Spleen (tissue), 11 donors: ENCODE results near the gene NPBWR2. TPM values are rescaled to one million over a fixed set of nuclear protein-coding genes. Genes with fewer than 3 reads are reported as not detected.

ENCODE experiments used
- DNase-seq: peaks from one replicate; pipeline ENCODE4 v3.0.0-alpha.2; 2020
- H3K27ac ChIP-seq, 8 donors: fragments of 200-600 bp; sonication (generic) in 7 of 8; 1 replicate in 4 of 8; 2 replicates in 4 of 8; pipeline versions ENCODE4 v1.5.0 to v1.8.0; 2016 to 2021; ENCODE audit warnings: inconsistent platforms in 4 of 8, mild to moderate bottlenecking in 4 of 8, moderate library complexity in 1 of 8
- H3K27me3 ChIP-seq, 7 donors: fragments of 200-600 bp; sonication (generic) in 6 of 7; replicated peaks in 1 of 7; 1 replicate in 4 of 7; 2 replicates in 3 of 7; pipeline versions ENCODE4 v1.5.0 to v1.8.0; 2016 to 2021; ENCODE audit warnings: inconsistent platforms in 3 of 7, mild to moderate bottlenecking in 1 of 7
- H3K36me3 ChIP-seq, 6 donors: fragments of 200-600 bp; sonication (generic) in 5 of 6; 1 replicate in 4 of 6; 2 replicates in 2 of 6; pipeline versions ENCODE4 v1.5.0 to v1.8.0; 2016 to 2021; ENCODE audit warnings: inconsistent platforms in 2 of 6
- H3K4me1 ChIP-seq, 6 donors: fragments of 200-600 bp; sonication (generic) in 5 of 6; 1 replicate in 3 of 6; 2 replicates in 3 of 6; pipeline versions ENCODE4 v1.5.0 to v1.8.0; 2016 to 2021; ENCODE audit warnings: inconsistent platforms in 3 of 6
- H3K4me3 ChIP-seq, 8 donors: fragments of 200-600 bp; sonication (generic) in 7 of 8; 1 replicate in 4 of 8; 2 replicates in 4 of 8; pipeline versions ENCODE4 v1.5.0 to v1.8.0; 2016 to 2021; ENCODE audit warnings: inconsistent platforms in 4 of 8, mild to moderate bottlenecking in 4 of 8, moderate library complexity in 2 of 8
- H3K9me3 ChIP-seq, 8 donors: fragments of 200-600 bp; sonication (generic) in 7 of 8; 1 replicate in 4 of 8; 2 replicates in 4 of 8; pipeline versions ENCODE4 v1.5.0 to v1.8.0; 2016 to 2021; ENCODE audit warnings: inconsistent platforms in 4 of 8
- CTCF ChIP-seq, 11 experiments: fragments of 200-600 bp in 7 of 11; fragments of 450-650 bp in 4 of 11; sonication (generic) in 4 of 11; IDR thresholded peaks in 8 of 11; conservative IDR thresholded peaks in 3 of 11; 1 replicate in 7 of 11; 2 replicates in 4 of 11; pipeline versions ENCODE4 v1.4.0 to v1.8.0; 2016 to 2021; ENCODE audit warnings: antibody characterized with exemption in 11 of 11, inconsistent platforms in 4 of 11, mild to moderate bottlenecking in 1 of 11
- POLR2A ChIP-seq, 3 donors: fragments of 450-650 bp; IDR thresholded peaks; one replicate each; pipeline ENCODE4 v1.5.1; 2017; ENCODE audit warnings: antibody characterized with exemption in 3 of 3, mild to moderate bottlenecking in 1 of 3
- POLR2AphosphoS5 ChIP-seq, 3 donors: sonication (generic); formaldehyde crosslinking; IDR thresholded peaks; one replicate each; pipeline ENCODE4 v1.5.1; 2017; ENCODE audit warnings: antibody characterized with exemption in 3 of 3
- WGBS, 5 donors: extraction: QIAGEN DNeasy Blood & Tissue Kit in 3 of 5; methylation state at CpG; one replicate each; pipeline versions ENCODE4 v1.1.5 to v1.1.7; 2013 to 2018; 5-methylcytosine and 5-hydroxymethylcytosine counted together
- intact Hi-C: fragments of 100-400 bp; cut with DNase I; formaldehyde crosslinking; loops from one replicate; pipeline ENCODE4 v1.15.0; 2023; ENCODE audit warnings: low total_unique reads
- polyA plus RNA-seq, 3 donors: library from polyadenylated mRNA; stranded (reverse); fragments of 200-250 nt; gene quantifications; one replicate each; pipeline ENCODE4 v1.2.1, GENCODE V29; 2013
- total RNA-seq, 7 donors: library from RNA; depleted of rRNA in 3 of 7; stranded (reverse); fragments of >200 nt in 3 of 7; fragmentation: NEBNext Ultra II Directional in 4 of 7; extraction: Animal tissue kit (Norgen Biotek cat#: 25700) in 4 of 7; gene quantifications; one replicate each; pipeline versions ENCODE4 v1.1.0 to v1.2.1, GENCODE V29; 2016 to 2021
- donor health status: healthy with polysubstance abuse.
- donor health status: DM: no; HTN: no; CAD: no; lungs with moderate emphysema.
- donor health status: DM: no; HTN: no; CAD: no.
- donor health status: Bipolar disorder and iron deficiency.
- donor health status: healthy.
- donor health status: DM: no; HTN: no; CAD: no.
- donor health status: DM: yes; HTN: yes; CAD: no.

Gene NPBWR2
- total and polyA plus RNA-seq, 10 donors: 0.26 TPM; not detected in 9

DNA sequence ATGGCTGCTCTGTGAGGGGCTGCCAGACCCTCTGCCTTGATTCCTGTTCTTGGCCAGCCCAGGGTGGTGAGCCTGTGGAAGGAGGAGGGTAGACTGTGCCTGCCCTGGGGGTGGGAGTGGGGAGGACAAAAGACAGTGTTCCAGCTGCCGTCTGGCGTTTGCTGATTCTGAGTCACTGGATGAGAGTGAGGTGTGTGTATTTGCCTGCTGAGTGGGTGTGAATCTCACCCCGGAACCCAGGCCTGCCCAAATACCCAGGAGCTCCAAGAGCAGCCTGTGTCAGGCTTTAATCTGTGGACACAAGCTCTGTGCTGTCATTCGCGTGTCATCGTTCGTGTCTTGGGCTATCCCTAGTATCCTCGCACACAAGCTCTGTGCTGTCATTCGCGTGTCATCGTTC lies 20.6 kb downstream of the NPBWR2 start:
- DNase-seq: no peak
- Histone ChIP-seq H3K27me3 (peaks cover 0 to 33% (median 17%) of the 10 kb centered on the region in 7 donors), H3K9me3 (peaks cover 0 to 9% (median 5%) of the 10 kb centered on the region in 8 donors), H3K4me3 (no peak overlapping the region), H3K27ac (no peak overlapping the region), H3K4me1 (peaks cover 11 to 33% (median 31%) of the 10 kb centered on the region in 6 donors), H3K36me3 (no peaks in the 10 kb centered on the region)
- 93 to 95% (median 94%) methylated on average over 7 to 11 of the region's 11 CpGs for WGBS, 5 donors
- intact Hi-C loops: no loop called here
- TF ChIP-seq POLR2AphosphoS5 (IDR thresholded peaks at IDR 0.05): no peak
- TF ChIP-seq CTCF (IDR thresholded peaks at IDR 0.05 in 8 of 11, conservative IDR thresholded peaks at IDR 0.05 in 3 of 11): no peak
- no peak for TF ChIP-seq POLR2A (IDR thresholded peaks at IDR 0.05)

- DNase-seq: no peak
- peaks cover 11 to 51% (median 48%) of the 10 kb centered on the region in 6 donors for H3K4me1 ChIP-seq
Observed at GRCh38 chr20:64084685-64085152, 22.6 kb downstream of the NPBWR2 start.

DNA sequence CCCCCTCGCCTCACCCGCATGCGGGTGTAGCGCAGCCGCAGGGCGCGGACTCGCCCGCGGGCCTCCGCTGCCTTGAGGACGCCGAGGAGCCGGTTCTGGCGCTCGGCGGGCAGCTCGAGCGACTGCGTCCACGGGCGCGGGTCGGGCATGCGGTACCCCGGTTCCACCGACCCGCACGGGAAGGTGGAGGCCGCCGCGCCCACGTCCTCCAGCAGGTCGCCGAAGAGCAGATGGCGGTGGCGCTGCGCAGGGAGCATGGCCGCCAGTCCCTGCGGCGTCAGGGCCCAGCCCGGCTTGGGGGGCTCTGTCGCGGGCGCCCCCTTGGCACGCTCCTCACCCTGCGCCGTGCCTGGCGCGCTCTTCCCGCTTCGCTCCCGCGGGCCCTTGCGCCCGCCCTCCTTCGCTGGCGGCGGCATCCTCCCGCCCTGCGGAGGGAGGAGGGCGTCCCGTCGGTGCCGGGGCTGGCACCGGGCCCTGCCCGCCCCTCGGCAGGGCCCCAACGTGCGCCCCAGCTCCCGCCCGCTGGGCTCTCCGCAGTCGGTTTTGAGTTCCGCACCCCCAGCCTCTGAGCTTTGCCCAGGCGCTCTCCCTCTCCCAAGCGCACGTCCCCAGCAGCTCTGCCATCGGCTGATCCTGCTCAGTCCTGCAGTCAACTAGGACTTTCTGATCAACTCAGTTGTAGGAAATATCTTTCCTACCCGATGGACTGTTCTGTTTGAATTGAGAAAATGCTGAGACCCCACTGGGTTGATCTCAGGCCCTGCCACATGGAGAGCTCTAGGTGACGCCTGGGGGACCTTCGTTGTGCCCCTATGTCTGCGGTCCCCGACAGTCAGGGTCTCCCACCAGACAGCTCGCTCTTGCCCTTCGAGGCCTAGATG lies 23.3 kb downstream of the NPBWR2 start, which contains the start of gene LKAAEAR1:
LKAAEAR1 (minus strand) TSS at position 595 of the 881 bp plus-strand sequence; CDS start at position 416, 179 bp downstream.
- H3K9me3 ChIP-seq: peaks cover 0 to 9% (median 5%) of the 10 kb centered on the region in 8 donors
- H3K27ac ChIP-seq: peak within 1 kb of the TSS in 3 of 8 donors; percentile 47 to 93 (median 62)
- intact Hi-C loops: loop anchor here (5.0 kb wide), 1 partner anchor 38 kb away; no protein-coding TSS in a partner anchor
- peaks cover 0 to 33% (median 17%) of the 10 kb centered on the region in 7 donors for H3K27me3 ChIP-seq
- 1 to 2% (median 2%) methylated on average over 28 to 86 of the region's 86 CpGs for WGBS, 5 donors
- TF ChIP-seq POLR2A (IDR thresholded peaks at IDR 0.05) (no peak), POLR2AphosphoS5 (IDR thresholded peaks at IDR 0.05) (peak in 1 of 3 donors; percentile 4), CTCF (IDR thresholded peaks at IDR 0.05 in 8 of 11, conservative IDR thresholded peaks at IDR 0.05 in 3 of 11) (peak in 1 of 11 experiments; percentile 3)
- no peaks in the 10 kb centered on the region for H3K36me3 ChIP-seq
- H3K4me3 ChIP-seq: peak within 1 kb of the TSS; percentile 22 to 88 (median 60)
- peaks cover 11 to 53% (median 49%) of the 10 kb centered on the region in 6 donors for H3K4me1 ChIP-seq
- DNase-seq: no peak

More at GRCh38 chr20:64084685-64085152, 22.6 kb downstream of the NPBWR2 start:
- WGBS, 5 donors: 13 to 33% (median 15%) methylated on average over 3 to 23 of the region's 23 CpGs
- Histone ChIP-seq H3K36me3 (no peaks in the 10 kb centered on the region), H3K4me3 (peak overlapping the region in 1 of 8 donors; percentile 88), H3K27me3 (peaks cover 0 to 33% (median 17%) of the 10 kb centered on the region in 7 donors), H3K27ac (no peak overlapping the region), H3K9me3 (peaks cover 0 to 9% (median 5%) of the 10 kb centered on the region in 8 donors)
- intact Hi-C loops: loop anchor here (5.0 kb wide), 1 partner anchor 38 kb away; no protein-coding TSS in a partner anchor
- TF ChIP-seq CTCF (IDR thresholded peaks at IDR 0.05 in 8 of 11, conservative IDR thresholded peaks at IDR 0.05 in 3 of 11) (no peak), POLR2AphosphoS5 (IDR thresholded peaks at IDR 0.05) (no peak), POLR2A (IDR thresholded peaks at IDR 0.05) (no peak)
